GM12875 (cell line): ENCODE results near the gene MAB21L4.

Source experiments
- H3K4me3 ChIP-seq: one replicate; pipeline ENCODE4 v1.5.1; 2011; ENCODE audit warnings: low read depth, low read length, control low read depth
- TF ChIP-seq, protein P1 (sequence below): IDR thresholded peaks from 2 replicates; pipeline ENCODE4 v1.5.1; 2011; ENCODE audit warnings: low read depth, mild to moderate bottlenecking, control low read depth, inconsistent platforms, low read length, moderate library complexity, borderline replicate concordance; ENCODE audit not compliant: insufficient read depth

Gene MAB21L4

DNA sequence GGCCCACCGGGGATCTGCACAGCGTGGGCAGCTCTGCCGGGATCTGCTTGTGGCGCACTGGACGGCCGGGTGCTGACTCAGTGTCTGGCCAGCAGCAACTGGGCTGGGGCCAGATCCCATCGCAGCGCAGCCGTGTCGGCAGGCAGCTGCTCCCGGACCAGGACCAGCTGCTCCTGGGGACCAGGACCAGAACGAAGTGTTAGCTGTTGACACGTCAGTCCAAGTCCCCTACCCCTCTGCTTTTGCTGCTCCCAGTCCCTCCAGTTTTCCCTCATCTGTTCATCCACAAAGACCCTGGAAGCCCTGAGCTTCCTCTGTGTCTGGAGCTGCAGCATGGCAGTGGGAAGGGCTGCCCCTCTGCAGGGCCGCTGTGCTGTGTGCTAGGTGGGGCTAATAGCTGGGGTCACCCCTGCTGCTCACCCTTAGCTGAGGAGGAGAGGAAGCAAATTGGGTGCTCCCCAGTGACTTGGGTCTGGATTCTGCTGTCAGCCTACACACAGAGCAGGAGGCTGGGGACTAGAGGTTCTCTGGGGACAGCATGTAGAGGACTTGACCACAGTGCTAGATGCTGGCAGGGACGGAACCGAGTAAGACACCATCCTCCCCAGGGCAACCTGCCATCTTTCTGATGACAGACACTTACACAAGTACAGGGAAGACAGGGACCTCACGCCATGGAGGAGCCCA is 59.0 kb downstream of the MAB21L4 start:
- TF ChIP-seq, protein P1, sequence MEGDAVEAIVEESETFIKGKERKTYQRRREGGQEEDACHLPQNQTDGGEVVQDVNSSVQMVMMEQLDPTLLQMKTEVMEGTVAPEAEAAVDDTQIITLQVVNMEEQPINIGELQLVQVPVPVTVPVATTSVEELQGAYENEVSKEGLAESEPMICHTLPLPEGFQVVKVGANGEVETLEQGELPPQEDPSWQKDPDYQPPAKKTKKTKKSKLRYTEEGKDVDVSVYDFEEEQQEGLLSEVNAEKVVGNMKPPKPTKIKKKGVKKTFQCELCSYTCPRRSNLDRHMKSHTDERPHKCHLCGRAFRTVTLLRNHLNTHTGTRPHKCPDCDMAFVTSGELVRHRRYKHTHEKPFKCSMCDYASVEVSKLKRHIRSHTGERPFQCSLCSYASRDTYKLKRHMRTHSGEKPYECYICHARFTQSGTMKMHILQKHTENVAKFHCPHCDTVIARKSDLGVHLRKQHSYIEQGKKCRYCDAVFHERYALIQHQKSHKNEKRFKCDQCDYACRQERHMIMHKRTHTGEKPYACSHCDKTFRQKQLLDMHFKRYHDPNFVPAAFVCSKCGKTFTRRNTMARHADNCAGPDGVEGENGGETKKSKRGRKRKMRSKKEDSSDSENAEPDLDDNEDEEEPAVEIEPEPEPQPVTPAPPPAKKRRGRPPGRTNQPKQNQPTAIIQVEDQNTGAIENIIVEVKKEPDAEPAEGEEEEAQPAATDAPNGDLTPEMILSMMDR, result no peak
- H3K4me3 ChIP-seq, result no peak overlapping the region
